ENCODE measurements around the gene ATCAY.

DNA sequence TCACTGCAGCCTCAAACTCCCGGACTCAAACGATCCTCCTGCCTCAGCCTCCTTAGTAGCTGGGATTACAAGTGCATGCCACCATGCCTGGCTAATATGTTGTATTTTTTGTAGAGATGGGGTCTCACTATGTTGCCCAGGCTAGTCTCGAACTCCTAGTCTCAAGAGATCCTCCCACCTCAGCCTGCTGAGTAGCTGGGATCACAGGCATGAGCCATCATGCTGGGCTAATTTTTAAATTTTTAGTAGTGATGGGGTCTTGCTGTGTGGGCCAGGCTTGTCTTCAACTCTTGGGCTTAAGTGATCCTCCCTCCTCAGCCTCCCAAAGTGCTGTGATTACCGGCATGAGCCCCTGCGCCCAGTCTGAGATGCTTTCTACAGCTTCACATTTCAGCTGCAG, 15.3 kb downstream of the ATCAY start:
- TF ChIP-seq, protein P1, sequence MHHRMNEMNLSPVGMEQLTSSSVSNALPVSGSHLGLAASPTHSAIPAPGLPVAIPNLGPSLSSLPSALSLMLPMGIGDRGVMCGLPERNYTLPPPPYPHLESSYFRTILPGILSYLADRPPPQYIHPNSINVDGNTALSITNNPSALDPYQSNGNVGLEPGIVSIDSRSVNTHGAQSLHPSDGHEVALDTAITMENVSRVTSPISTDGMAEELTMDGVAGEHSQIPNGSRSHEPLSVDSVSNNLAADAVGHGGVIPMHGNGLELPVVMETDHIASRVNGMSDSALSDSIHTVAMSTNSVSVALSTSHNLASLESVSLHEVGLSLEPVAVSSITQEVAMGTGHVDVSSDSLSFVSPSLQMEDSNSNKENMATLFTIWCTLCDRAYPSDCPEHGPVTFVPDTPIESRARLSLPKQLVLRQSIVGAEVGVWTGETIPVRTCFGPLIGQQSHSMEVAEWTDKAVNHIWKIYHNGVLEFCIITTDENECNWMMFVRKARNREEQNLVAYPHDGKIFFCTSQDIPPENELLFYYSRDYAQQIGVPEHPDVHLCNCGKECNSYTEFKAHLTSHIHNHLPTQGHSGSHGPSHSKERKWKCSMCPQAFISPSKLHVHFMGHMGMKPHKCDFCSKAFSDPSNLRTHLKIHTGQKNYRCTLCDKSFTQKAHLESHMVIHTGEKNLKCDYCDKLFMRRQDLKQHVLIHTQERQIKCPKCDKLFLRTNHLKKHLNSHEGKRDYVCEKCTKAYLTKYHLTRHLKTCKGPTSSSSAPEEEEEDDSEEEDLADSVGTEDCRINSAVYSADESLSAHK (CRISPR knock-in tag; IDR thresholded peaks at IDR 0.05; ENCODE audit: borderline replicate concordance): no peak
- TF ChIP-seq, protein P2, sequence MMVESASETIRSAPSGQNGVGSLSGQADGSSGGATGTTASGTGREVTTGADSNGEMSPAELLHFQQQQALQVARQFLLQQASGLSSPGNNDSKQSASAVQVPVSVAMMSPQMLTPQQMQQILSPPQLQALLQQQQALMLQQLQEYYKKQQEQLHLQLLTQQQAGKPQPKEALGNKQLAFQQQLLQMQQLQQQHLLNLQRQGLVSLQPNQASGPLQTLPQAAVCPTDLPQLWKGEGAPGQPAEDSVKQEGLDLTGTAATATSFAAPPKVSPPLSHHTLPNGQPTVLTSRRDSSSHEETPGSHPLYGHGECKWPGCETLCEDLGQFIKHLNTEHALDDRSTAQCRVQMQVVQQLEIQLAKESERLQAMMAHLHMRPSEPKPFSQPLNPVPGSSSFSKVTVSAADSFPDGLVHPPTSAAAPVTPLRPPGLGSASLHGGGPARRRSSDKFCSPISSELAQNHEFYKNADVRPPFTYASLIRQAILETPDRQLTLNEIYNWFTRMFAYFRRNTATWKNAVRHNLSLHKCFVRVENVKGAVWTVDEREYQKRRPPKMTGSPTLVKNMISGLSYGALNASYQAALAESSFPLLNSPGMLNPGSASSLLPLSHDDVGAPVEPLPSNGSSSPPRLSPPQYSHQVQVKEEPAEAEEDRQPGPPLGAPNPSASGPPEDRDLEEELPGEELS (CRISPR knock-in tag; IDR thresholded peaks at IDR 0.05): no peak
- TF ChIP-seq, protein P3, sequence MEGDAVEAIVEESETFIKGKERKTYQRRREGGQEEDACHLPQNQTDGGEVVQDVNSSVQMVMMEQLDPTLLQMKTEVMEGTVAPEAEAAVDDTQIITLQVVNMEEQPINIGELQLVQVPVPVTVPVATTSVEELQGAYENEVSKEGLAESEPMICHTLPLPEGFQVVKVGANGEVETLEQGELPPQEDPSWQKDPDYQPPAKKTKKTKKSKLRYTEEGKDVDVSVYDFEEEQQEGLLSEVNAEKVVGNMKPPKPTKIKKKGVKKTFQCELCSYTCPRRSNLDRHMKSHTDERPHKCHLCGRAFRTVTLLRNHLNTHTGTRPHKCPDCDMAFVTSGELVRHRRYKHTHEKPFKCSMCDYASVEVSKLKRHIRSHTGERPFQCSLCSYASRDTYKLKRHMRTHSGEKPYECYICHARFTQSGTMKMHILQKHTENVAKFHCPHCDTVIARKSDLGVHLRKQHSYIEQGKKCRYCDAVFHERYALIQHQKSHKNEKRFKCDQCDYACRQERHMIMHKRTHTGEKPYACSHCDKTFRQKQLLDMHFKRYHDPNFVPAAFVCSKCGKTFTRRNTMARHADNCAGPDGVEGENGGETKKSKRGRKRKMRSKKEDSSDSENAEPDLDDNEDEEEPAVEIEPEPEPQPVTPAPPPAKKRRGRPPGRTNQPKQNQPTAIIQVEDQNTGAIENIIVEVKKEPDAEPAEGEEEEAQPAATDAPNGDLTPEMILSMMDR (CRISPR knock-in tag; IDR thresholded peaks at IDR 0.05): no peak
- TF ChIP-seq, protein P4, sequence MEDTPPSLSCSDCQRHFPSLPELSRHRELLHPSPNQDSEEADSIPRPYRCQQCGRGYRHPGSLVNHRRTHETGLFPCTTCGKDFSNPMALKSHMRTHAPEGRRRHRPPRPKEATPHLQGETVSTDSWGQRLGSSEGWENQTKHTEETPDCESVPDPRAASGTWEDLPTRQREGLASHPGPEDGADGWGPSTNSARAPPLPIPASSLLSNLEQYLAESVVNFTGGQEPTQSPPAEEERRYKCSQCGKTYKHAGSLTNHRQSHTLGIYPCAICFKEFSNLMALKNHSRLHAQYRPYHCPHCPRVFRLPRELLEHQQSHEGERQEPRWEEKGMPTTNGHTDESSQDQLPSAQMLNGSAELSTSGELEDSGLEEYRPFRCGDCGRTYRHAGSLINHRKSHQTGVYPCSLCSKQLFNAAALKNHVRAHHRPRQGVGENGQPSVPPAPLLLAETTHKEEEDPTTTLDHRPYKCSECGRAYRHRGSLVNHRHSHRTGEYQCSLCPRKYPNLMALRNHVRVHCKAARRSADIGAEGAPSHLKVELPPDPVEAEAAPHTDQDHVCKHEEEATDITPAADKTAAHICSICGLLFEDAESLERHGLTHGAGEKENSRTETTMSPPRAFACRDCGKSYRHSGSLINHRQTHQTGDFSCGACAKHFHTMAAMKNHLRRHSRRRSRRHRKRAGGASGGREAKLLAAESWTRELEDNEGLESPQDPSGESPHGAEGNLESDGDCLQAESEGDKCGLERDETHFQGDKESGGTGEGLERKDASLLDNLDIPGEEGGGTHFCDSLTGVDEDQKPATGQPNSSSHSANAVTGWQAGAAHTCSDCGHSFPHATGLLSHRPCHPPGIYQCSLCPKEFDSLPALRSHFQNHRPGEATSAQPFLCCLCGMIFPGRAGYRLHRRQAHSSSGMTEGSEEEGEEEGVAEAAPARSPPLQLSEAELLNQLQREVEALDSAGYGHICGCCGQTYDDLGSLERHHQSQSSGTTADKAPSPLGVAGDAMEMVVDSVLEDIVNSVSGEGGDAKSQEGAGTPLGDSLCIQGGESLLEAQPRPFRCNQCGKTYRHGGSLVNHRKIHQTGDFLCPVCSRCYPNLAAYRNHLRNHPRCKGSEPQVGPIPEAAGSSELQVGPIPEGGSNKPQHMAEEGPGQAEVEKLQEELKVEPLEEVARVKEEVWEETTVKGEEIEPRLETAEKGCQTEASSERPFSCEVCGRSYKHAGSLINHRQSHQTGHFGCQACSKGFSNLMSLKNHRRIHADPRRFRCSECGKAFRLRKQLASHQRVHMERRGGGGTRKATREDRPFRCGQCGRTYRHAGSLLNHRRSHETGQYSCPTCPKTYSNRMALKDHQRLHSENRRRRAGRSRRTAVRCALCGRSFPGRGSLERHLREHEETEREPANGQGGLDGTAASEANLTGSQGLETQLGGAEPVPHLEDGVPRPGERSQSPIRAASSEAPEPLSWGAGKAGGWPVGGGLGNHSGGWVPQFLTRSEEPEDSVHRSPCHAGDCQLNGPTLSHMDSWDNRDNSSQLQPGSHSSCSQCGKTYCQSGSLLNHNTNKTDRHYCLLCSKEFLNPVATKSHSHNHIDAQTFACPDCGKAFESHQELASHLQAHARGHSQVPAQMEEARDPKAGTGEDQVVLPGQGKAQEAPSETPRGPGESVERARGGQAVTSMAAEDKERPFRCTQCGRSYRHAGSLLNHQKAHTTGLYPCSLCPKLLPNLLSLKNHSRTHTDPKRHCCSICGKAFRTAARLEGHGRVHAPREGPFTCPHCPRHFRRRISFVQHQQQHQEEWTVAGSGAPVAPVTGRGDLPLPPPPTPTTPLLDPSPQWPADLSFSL (CRISPR knock-in tag; IDR thresholded peaks at IDR 0.05): no peak
- TF ChIP-seq ZNF629 (CRISPR knock-in tag; conservative IDR thresholded peaks at IDR 0.05): no peak
- no peak for TF ChIP-seq EZH2 (conservative IDR thresholded peaks at IDR 0.05; ENCODE audit: low read depth, low read length)
- no peak for TF ChIP-seq CBFB (CRISPR knock-in tag; IDR thresholded peaks at IDR 0.05)
- TF ChIP-seq MXI1 (IDR thresholded peaks at IDR 0.05; ENCODE audit: borderline replicate concordance, low read depth, low read length): no peak
- TF ChIP-seq DPF2 (CRISPR knock-in tag; IDR thresholded peaks at IDR 0.05; ENCODE audit: borderline replicate concordance, low read depth): no peak
- no peak for TF ChIP-seq ZNF3 (CRISPR knock-in tag; IDR thresholded peaks at IDR 0.05)
- TF ChIP-seq SATB2 (CRISPR knock-in tag; IDR thresholded peaks at IDR 0.05): no peak
- TF ChIP-seq, protein P5, sequence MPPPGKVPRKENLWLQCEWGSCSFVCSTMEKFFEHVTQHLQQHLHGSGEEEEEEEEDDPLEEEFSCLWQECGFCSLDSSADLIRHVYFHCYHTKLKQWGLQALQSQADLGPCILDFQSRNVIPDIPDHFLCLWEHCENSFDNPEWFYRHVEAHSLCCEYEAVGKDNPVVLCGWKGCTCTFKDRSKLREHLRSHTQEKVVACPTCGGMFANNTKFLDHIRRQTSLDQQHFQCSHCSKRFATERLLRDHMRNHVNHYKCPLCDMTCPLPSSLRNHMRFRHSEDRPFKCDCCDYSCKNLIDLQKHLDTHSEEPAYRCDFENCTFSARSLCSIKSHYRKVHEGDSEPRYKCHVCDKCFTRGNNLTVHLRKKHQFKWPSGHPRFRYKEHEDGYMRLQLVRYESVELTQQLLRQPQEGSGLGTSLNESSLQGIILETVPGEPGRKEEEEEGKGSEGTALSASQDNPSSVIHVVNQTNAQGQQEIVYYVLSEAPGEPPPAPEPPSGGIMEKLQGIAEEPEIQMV (CRISPR knock-in tag; IDR thresholded peaks at IDR 0.05; ENCODE audit: low read depth): no peak
